Fibroblast of the aortic adventitia (primary cell): ENCODE data around the gene ROBO2. TPM values are rescaled to one million over a fixed set of nuclear protein-coding genes. Genes with fewer than 3 reads are reported as not detected.

Experiments used
- DNase-seq: peaks from one replicate; pipeline ENCODE4 v3.0.0-alpha.2; 2010; ENCODE audit warnings: low read depth
- H3K4me3 ChIP-seq: 2 replicates; pipeline ENCODE4 v1.5.1; 2011; ENCODE audit warnings: low read depth, mild to moderate bottlenecking, control low read depth, low read length, moderate library complexity
- CTCF ChIP-seq: IDR thresholded peaks from 2 replicates; pipeline ENCODE4 v1.5.1; 2011; ENCODE audit warnings: mild to moderate bottlenecking, low read length, control low read depth, inconsistent platforms; ENCODE audit not compliant: insufficient read depth
- total RNA-seq: library from RNA; depleted of rRNA; stranded (reverse); fragments of >200 nt; gene quantifications from 2 replicates; pipeline ENCODE4 v1.2.3, GENCODE V29; 2012; ENCODE audit warnings: low replicate concordance

ROBO2 gene
- total RNA-seq, 1 donor, result 1.2 TPM

- no peak overlapping the region for H3K4me3 ChIP-seq
- no peak for TF ChIP-seq CTCF
- no peak for DNase-seq
Measured at GRCh38 chr3:77256584-77257503, 216.9 kb downstream of the ROBO2 start.

- TF ChIP-seq CTCF, result no peak
- H3K4me3 ChIP-seq, result no peak overlapping the region
- no peak for DNase-seq
Measured at GRCh38 chr3:77259694-77260093, 219.8 kb downstream of the ROBO2 start.

- TF ChIP-seq CTCF, result no peak
- H3K4me3 ChIP-seq, result no peak overlapping the region
- DNase-seq, result no peak
Measured at GRCh38 chr3:77262361-77262760, 222.5 kb downstream of the ROBO2 start.

- no peak for DNase-seq
- no peak overlapping the region for H3K4me3 ChIP-seq
- no peak for TF ChIP-seq CTCF
Measured at GRCh38 chr3:77267589-77267988, 227.7 kb downstream of the ROBO2 start.

GRCh38 chr3:77271306-77271705 is 231.4 kb downstream of the ROBO2 start:
- no peak overlapping the region for H3K4me3 ChIP-seq
- TF ChIP-seq CTCF, result no peak
- no peak for DNase-seq

GRCh38 chr3:77271711-77272110 is 231.8 kb downstream of the ROBO2 start:
- TF ChIP-seq CTCF, result no peak
- DNase-seq, result no peak
- no peak overlapping the region for H3K4me3 ChIP-seq
